ENCODE results near the gene ATP2B2. TPM values are rescaled to one million over a fixed set of nuclear protein-coding genes. Genes with fewer than 3 reads are reported as not detected.

The ATP2B2 gene
- polyA plus RNA-seq, 3 donors = not detected

- Histone ChIP-seq H3K27me3 (ENCODE audit: control insufficient read depth in 2 of 2, insufficient read depth in 2 of 2, low read length in 2 of 2) (no peaks in the 10 kb centered on the region), H2AFZ (ENCODE audit: insufficient read depth, low read depth, low read length, poor library complexity, severe bottlenecking) (no peak overlapping the region), H3K4me3 (replicated peaks in 1 of 3; ENCODE audit: low read depth in 2 of 3, low read length in 3 of 3) (no peak overlapping the region), H3K9me3 (replicated peaks in 1 of 2; ENCODE audit: control insufficient read depth in 1 of 2, insufficient read depth in 1 of 2, low read length in 2 of 2) (no peaks in the 10 kb centered on the region), H3K36me3 (replicated peaks in 1 of 2; ENCODE audit: control insufficient read depth in 1 of 2, insufficient read depth in 2 of 2, low read length in 2 of 2) (no peaks in the 10 kb centered on the region), H3K4me1 (ENCODE audit: control insufficient read depth in 1 of 2, insufficient read depth in 2 of 2, low read length in 2 of 2) (no peaks in the 10 kb centered on the region), H3K9ac (ENCODE audit: insufficient read depth, low read length, poor library complexity, severe bottlenecking) (no peak overlapping the region), H3K79me2 (ENCODE audit: insufficient read depth, low read length) (no peaks in the 10 kb centered on the region), H3K27ac (ENCODE audit: low read depth in 1 of 2, low read length in 2 of 2) (no peak overlapping the region), H3K4me2 (replicated peaks; ENCODE audit: extremely low read depth, low read length, poor library complexity, severe bottlenecking) (no peak overlapping the region), H4K20me1 (ENCODE audit: insufficient read depth, low read length) (no peaks in the 10 kb centered on the region)
- WGBS (ENCODE audit: insufficient coverage) = 95% methylated on average over 12 of the region's 13 CpGs
- intact Hi-C loops (cut with micrococcal nuclease) = no loop called here
- TF ChIP-seq, protein P1, sequence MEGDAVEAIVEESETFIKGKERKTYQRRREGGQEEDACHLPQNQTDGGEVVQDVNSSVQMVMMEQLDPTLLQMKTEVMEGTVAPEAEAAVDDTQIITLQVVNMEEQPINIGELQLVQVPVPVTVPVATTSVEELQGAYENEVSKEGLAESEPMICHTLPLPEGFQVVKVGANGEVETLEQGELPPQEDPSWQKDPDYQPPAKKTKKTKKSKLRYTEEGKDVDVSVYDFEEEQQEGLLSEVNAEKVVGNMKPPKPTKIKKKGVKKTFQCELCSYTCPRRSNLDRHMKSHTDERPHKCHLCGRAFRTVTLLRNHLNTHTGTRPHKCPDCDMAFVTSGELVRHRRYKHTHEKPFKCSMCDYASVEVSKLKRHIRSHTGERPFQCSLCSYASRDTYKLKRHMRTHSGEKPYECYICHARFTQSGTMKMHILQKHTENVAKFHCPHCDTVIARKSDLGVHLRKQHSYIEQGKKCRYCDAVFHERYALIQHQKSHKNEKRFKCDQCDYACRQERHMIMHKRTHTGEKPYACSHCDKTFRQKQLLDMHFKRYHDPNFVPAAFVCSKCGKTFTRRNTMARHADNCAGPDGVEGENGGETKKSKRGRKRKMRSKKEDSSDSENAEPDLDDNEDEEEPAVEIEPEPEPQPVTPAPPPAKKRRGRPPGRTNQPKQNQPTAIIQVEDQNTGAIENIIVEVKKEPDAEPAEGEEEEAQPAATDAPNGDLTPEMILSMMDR (IDR thresholded peaks at IDR 0.05) = no peak
- H3K4me1 Mint-ChIP-seq = no peaks in the 10 kb centered on the region
- H3K27ac Mint-ChIP-seq = no peak overlapping the region
- H3K27me3 Mint-ChIP-seq (ENCODE audit: low read depth in 3 of 3) = peaks cover 1 to 4% (median 2%) of the 10 kb centered on the region in 3 donors
- H3K4me3 Mint-ChIP-seq = no peak overlapping the region
- H3K9me3 Mint-ChIP-seq = no peaks in the 10 kb centered on the region
- no peak for DNase-seq
- no peaks in the 10 kb centered on the region for H3K36me3 Mint-ChIP-seq
These were observed 157.6 kb downstream of the ATP2B2 start for GRCh38 chr3:10347648-10348403.

- Mint-ChIP-seq H3K27me3 (ENCODE audit: low read depth in 3 of 3) (peaks cover 0 to 3% (median 2%) of the 10 kb centered on the region in 3 donors), H3K4me1 (no peaks in the 10 kb centered on the region), H3K27ac (no peak overlapping the region), H3K36me3 (no peaks in the 10 kb centered on the region), H3K9me3 (no peaks in the 10 kb centered on the region), H3K4me3 (no peak overlapping the region)
- H3K4me3 ChIP-seq (replicated peaks in 1 of 3; ENCODE audit: low read depth in 2 of 3, low read length in 3 of 3) = no peak overlapping the region
- intact Hi-C loops (cut with micrococcal nuclease) = loop anchor here in 1 of 2 donors (2.0 kb wide), 1 partner anchor 393 kb away; no protein-coding TSS in a partner anchor
- no peaks in the 10 kb centered on the region for H3K79me2 ChIP-seq (ENCODE audit: insufficient read depth, low read length)
- TF ChIP-seq, protein P1 (IDR thresholded peaks at IDR 0.05) = no peak
- no peak overlapping the region for H3K4me2 ChIP-seq (replicated peaks; ENCODE audit: extremely low read depth, low read length, poor library complexity, severe bottlenecking)
- no peak overlapping the region for H3K27ac ChIP-seq (ENCODE audit: low read depth in 1 of 2, low read length in 2 of 2)
- H3K9me3 ChIP-seq (replicated peaks in 1 of 2; ENCODE audit: control insufficient read depth in 1 of 2, insufficient read depth in 1 of 2, low read length in 2 of 2) = no peaks in the 10 kb centered on the region
- H3K9ac ChIP-seq (ENCODE audit: insufficient read depth, low read length, poor library complexity, severe bottlenecking) = no peak overlapping the region
- no peaks in the 10 kb centered on the region for H3K27me3 ChIP-seq (ENCODE audit: control insufficient read depth in 2 of 2, insufficient read depth in 2 of 2, low read length in 2 of 2)
- no peaks in the 10 kb centered on the region for H3K36me3 ChIP-seq (replicated peaks in 1 of 2; ENCODE audit: control insufficient read depth in 1 of 2, insufficient read depth in 2 of 2, low read length in 2 of 2)
- H2AFZ ChIP-seq (ENCODE audit: insufficient read depth, low read depth, low read length, poor library complexity, severe bottlenecking) = no peak overlapping the region
- H4K20me1 ChIP-seq (ENCODE audit: insufficient read depth, low read length) = no peaks in the 10 kb centered on the region
- no peak for DNase-seq
- no peaks in the 10 kb centered on the region for H3K4me1 ChIP-seq (ENCODE audit: control insufficient read depth in 1 of 2, insufficient read depth in 2 of 2, low read length in 2 of 2)
- 98% methylated on average over 14 of the region's 15 CpGs for WGBS (ENCODE audit: insufficient coverage)
These were observed 159.5 kb downstream of the ATP2B2 start for GRCh38 chr3:10345911-10346310.
